CD4-positive, alpha-beta T cell treated with Interferon alpha-2 for 1 hour (primary cell): ENCODE results near the gene AFAP1.

ENCODE experiments used
- DNase-seq, 2 donors: peaks; one replicate each; pipeline ENCODE4 v3.0.0-alpha.2; 2020 to 2022

AFAP1 gene

GRCh38 chr4:7747566-7747965 is 192.1 kb downstream of the AFAP1 start:
- DNase-seq, result no peak

- no peak for DNase-seq
Measured at GRCh38 chr4:7747062-7747385, 192.6 kb downstream of the AFAP1 start.

GRCh38 chr4:7746351-7747061 is 193.2 kb downstream of the AFAP1 start:
- no peak for DNase-seq

- no peak for DNase-seq
Measured at GRCh38 chr4:7745301-7745885, 194.3 kb downstream of the AFAP1 start.

- DNase-seq, result no peak
Measured at GRCh38 chr4:7744142-7744804, 195.4 kb downstream of the AFAP1 start.

- no peak for DNase-seq
Measured at GRCh38 chr4:7742807-7743280, 196.8 kb downstream of the AFAP1 start.

GRCh38 chr4:7741946-7742806 is 197.5 kb downstream of the AFAP1 start:
- no peak for DNase-seq

- no peak for DNase-seq
Measured at GRCh38 chr4:7740866-7741525, 198.7 kb downstream of the AFAP1 start.

GRCh38 chr4:7739918-7740865 is 199.5 kb downstream of the AFAP1 start:
- no peak for DNase-seq

- no peak for DNase-seq
Measured at GRCh38 chr4:7739077-7739917, 200.4 kb downstream of the AFAP1 start.

GRCh38 chr4:7738458-7739076 is 201.1 kb downstream of the AFAP1 start:
- no peak for DNase-seq

- no peak for DNase-seq
Measured at GRCh38 chr4:7737752-7738457, 201.8 kb downstream of the AFAP1 start.

GRCh38 chr4:7737268-7737645 is 202.4 kb downstream of the AFAP1 start:
- DNase-seq, result no peak

GRCh38 chr4:7736436-7737267 is 203.0 kb downstream of the AFAP1 start:
- DNase-seq, result no peak

GRCh38 chr4:7735961-7736360 is 203.7 kb downstream of the AFAP1 start:
- no peak for DNase-seq

GRCh38 chr4:7735395-7735794 is 204.3 kb downstream of the AFAP1 start:
- no peak for DNase-seq

- no peak for DNase-seq
Measured at GRCh38 chr4:7734651-7735260, 204.9 kb downstream of the AFAP1 start.
